ENCODE results near the gene GATAD2A.

The GATAD2A gene

DNA sequence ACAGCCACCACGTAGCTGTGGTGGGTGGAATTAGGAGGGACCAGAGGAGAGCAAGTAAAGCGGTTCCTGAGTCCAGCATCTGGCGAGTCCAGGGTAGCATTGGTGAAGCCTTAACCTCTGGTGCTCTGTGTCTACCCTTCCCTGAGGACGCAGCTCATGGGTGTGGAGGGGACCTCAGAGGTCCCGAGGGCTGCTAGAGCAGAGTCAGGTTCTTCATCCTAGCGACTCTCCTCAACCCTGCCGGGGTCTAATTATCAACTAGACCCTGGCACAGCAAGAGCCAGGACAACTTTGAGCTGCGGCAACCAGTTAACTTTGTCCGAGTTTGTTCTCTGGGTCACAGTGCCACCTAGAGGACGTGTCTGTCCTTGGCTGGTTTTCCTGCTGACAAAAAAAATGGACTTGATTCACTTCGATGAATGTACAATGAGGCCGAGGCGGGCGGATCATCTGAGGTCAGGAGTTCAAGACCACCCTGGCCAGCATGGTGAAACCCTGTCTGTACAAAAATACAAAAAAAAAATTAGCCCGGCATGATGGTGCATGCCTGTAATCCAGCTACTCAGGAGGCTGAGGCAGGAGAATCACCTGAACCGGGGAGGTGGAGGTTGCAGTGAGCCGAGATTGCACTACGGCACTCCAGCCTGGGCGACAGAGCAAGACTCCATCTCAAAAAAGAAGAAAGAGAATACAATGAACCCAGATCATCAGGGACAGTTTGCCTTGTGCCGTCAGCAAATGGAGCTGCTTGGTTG lies 84.9 kb downstream of the GATAD2A start:
- peak; percentile 67 for TF ChIP-seq CTCF (IDR thresholded peaks at IDR 0.05; ENCODE audit: low read depth, low read length)
- no peak overlapping the region for H3K4me3 ChIP-seq (ENCODE audit: low read depth, low read length)

DNA sequence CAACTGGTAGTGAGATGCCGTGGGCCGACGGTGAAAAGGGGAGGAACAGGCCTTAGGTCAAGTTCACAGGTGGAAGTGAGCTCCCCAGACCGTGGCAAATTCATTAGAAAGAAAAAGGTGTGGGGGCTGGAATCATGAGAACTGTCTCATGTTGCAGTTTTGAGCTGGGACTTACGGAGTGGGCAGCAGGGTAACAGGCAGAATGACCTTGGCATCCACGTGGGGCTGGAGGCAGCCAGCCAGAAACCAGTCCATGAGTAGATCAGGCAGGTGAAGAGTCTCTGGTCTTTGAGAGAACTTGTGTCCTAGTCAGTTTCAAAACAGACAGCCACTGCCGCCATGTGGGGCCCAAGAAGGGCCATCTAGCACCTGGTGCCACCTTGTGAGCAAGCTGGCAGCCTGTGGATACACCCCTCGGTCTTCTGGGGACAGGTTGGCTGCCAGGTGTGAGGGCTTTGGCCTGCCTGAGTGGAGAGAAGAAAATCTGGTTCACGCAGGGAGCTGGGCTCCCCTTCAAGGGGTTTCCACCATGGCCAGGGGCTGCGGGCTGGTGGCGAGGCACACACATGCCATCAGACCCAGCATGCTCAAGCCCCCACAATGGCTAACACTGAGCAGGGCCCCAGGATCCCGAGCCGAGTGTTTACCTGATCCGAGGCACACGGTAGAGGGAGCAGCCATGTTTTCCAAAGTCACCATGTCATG lies 86.0 kb downstream of the GATAD2A start:
- TF ChIP-seq CTCF (IDR thresholded peaks at IDR 0.05; ENCODE audit: low read depth, low read length): no peak
- H3K4me3 ChIP-seq (ENCODE audit: low read depth, low read length): no peak overlapping the region

- no peak overlapping the region for H3K4me3 ChIP-seq (ENCODE audit: low read depth, low read length)
- TF ChIP-seq CTCF (IDR thresholded peaks at IDR 0.05; ENCODE audit: low read depth, low read length): no peak
Observed at GRCh38 chr19:19492026-19492610, 86.6 kb downstream of the GATAD2A start.

DNA sequence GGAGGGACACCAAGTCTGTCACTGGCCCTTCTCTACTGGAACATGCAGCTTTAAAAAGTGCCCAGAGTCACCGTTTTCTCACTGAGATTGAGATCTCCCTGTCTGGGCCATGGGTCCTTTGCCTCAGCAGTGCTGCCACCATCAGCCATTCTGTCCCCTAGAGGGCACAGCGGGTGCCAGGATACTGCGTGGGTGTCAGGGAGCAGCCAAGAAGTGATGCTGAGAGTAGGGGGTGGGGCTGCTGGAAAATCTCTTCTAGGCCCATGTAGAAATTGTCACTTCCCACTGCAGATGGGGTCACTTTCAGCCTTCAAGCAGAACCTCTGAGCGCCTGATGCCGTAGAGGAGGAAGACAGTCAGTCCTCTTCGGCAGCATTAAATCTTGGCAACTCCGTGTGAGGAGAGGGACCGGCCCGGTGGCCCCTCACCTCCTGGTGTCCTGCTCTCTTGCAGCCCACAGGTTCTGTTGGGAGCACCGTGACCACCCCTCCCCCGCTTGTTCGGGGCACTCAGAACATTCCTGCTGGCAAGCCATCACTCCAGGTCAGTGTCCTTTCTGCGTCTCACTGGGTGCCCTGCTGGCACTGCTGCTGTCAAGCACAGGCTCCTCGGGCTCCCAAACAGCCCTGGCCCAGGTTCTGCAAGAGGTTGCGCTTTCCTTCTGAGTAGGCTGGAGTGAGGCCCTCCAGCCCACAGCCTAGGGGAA lies 88.5 kb downstream of the GATAD2A start:
- TF ChIP-seq CTCF (IDR thresholded peaks at IDR 0.05; ENCODE audit: low read depth, low read length): no peak
- no peak overlapping the region for H3K4me3 ChIP-seq (ENCODE audit: low read depth, low read length)

GRCh38 chr19:19495614-19496603 lies 90.4 kb downstream of the GATAD2A start:
- no peak for TF ChIP-seq CTCF (IDR thresholded peaks at IDR 0.05; ENCODE audit: low read depth, low read length)
- no peak overlapping the region for H3K4me3 ChIP-seq (ENCODE audit: low read depth, low read length)

- TF ChIP-seq CTCF (IDR thresholded peaks at IDR 0.05; ENCODE audit: low read depth, low read length): no peak
Observed at GRCh38 chr19:19498255-19498991, 92.9 kb downstream of the GATAD2A start.

More at GRCh38 chr19:19498255-19498991, 92.9 kb downstream of the GATAD2A start:
- no peak overlapping the region for H3K4me3 ChIP-seq (ENCODE audit: low read depth, low read length)
